Panc1 (cell line): ENCODE data around the gene TMEM271. TPM values are rescaled to one million over a fixed set of nuclear protein-coding genes. Genes with fewer than 3 reads are reported as not detected.

ENCODE experiments used
- ATAC-seq: fragments of 200-7000 bp; cut with Tn5 transposase; 2 replicates; pipeline ENCODE4 v1.9.1; 2020; ENCODE audit warnings: mild to moderate bottlenecking, moderate library complexity
- BruUV-seq: library from RNA; stranded (reverse); fragments of 400-500 nt; replicated peaks from 2 replicates; lab custom pipeline; 2021; lab: Mats Ljungman, UMichigan
- CTCF ChIA-PET: fragments of 300-600 bp; sonication (Branson Sonifier 250); formaldehyde crosslinking; loops from one replicate; lab custom pipeline; 2022; ENCODE audit warnings: antibody characterized with exemption; lab: Charles Lee
- POLR2A ChIA-PET: fragments of 300-600 bp; sonication (Branson Sonifier 250); formaldehyde crosslinking; loops from one replicate; lab custom pipeline; 2022; ENCODE audit warnings: antibody characterized with exemption; lab: Charles Lee
- DNase-seq: peaks from one replicate; pipeline ENCODE4 v3.0.0-alpha.2; 2010; ENCODE audit warnings: low read depth, low spot score
- H3K27ac ChIP-seq: 2 replicates; pipeline ENCODE4 v1.5.1; 2011; ENCODE audit warnings: mild to moderate bottlenecking, low read length, inconsistent platforms
- H3K27me3 ChIP-seq: fragments of 200-500 bp; sonication (Bioruptor generic); 2 replicates; pipeline ENCODE4 v1.6.0; 2014; ENCODE audit warnings: low read length, inconsistent platforms; ENCODE audit not compliant: control insufficient read depth, insufficient read depth
- H3K36me3 ChIP-seq: fragments of 200-500 bp; sonication (Bioruptor generic); 2 replicates; pipeline ENCODE4 v1.5.1; 2014; ENCODE audit warnings: inconsistent platforms, mild to moderate bottlenecking, low read length, moderate library complexity; ENCODE audit not compliant: control insufficient read depth, insufficient read depth
- H3K4me1 ChIP-seq: 2 replicates; pipeline ENCODE4 v1.5.1; 2011; ENCODE audit warnings: inconsistent platforms, mild to moderate bottlenecking, low read length, moderate library complexity; ENCODE audit not compliant: control insufficient read depth, insufficient read depth
- H3K4me3 ChIP-seq, 2 experiments: 2 replicates each; pipeline ENCODE4 v1.5.1; 2011 to 2012; ENCODE audit warnings: low read depth in 2 of 2, low read length in 2 of 2, mild to moderate bottlenecking in 2 of 2, inconsistent platforms in 1 of 2, moderate library complexity in 1 of 2
- H3K9me3 ChIP-seq: fragments of 200-500 bp; sonication (Bioruptor generic); 2 replicates; pipeline ENCODE4 v1.5.1; 2014; ENCODE audit warnings: low read depth, mild to moderate bottlenecking, inconsistent platforms, low read length, moderate library complexity; ENCODE audit not compliant: control insufficient read depth, insufficient read depth
- CTCF ChIP-seq: fragments of 450-650 bp; IDR thresholded peaks from 2 replicates; pipeline ENCODE4 v1.5.1; 2017; ENCODE audit warnings: mild to moderate bottlenecking
- POLR2AphosphoS5 ChIP-seq: IDR thresholded peaks from 2 replicates; pipeline ENCODE4 v1.6.1; 2012; ENCODE audit warnings: mild to moderate bottlenecking, low read depth, low read length, moderate library complexity
- SIN3A ChIP-seq: IDR thresholded peaks from 2 replicates; pipeline ENCODE4 v1.6.1; 2012; ENCODE audit warnings: low read depth, mild to moderate bottlenecking, low read length, moderate library complexity, borderline replicate concordance; ENCODE audit not compliant: insufficient read depth
- TCF7L2 ChIP-seq: IDR thresholded peaks from 2 replicates; pipeline ENCODE4 v1.6.1; 2011; ENCODE audit warnings: mild to moderate bottlenecking, low read depth, low read length, inconsistent platforms
- in situ Hi-C: cut with HindIII; loops from 2 replicates; pipeline ENCODE4 v1.10.0; 2016; ENCODE audit warnings: low sequenced_read_pairs, low pct_unique_long_range_greater_than_20kb
- intact Hi-C: fragments of 100-400 bp; cut with micrococcal nuclease; formaldehyde crosslinking; loops from one replicate; pipeline ENCODE4 v1.10.0; 2022; ENCODE audit not compliant: unreplicated experiment
- total RNA-seq: library from RNA; stranded (reverse); gene quantifications from one replicate; pipeline ENCODE4 v1.2.1, GENCODE V29; 2021; ENCODE audit not compliant: unreplicated experiment
- TF ChIP-seq, protein P1 (sequence below), 2 experiments: IDR thresholded peaks; 2 replicates each; pipeline ENCODE4 v1.6.1; 2011 to 2012; ENCODE audit warnings: low read depth in 2 of 2, control low read depth in 1 of 2, low read length in 1 of 2, mild to moderate bottlenecking in 1 of 2, moderate library complexity in 1 of 2; ENCODE audit not compliant: insufficient read depth in 1 of 2

TMEM271 gene
- total RNA-seq, 1 experiment from 2014 or later: not detected

GRCh38 chr4:613126-613525, 37.0 kb upstream of the TMEM271 start:
- Histone ChIP-seq H3K9me3 (no peaks in the 10 kb centered on the region), H3K4me1 (peaks cover 9% of the 10 kb centered on the region), H3K27me3 (no peaks in the 10 kb centered on the region), H3K4me3 (no peak overlapping the region), H3K27ac (no peak overlapping the region), H3K36me3 (no peaks in the 10 kb centered on the region)
- ATAC-seq: no peak
- ChIA-PET CTCF (no interaction called here), POLR2A (no interaction called here)
- no TSS peak for BruUV-seq
- in situ Hi-C loops (no loop called here), intact Hi-C loops (no loop called here)
- DNase-seq: no peak
- TF ChIP-seq POLR2AphosphoS5: no peak
- TF ChIP-seq, protein P1, sequence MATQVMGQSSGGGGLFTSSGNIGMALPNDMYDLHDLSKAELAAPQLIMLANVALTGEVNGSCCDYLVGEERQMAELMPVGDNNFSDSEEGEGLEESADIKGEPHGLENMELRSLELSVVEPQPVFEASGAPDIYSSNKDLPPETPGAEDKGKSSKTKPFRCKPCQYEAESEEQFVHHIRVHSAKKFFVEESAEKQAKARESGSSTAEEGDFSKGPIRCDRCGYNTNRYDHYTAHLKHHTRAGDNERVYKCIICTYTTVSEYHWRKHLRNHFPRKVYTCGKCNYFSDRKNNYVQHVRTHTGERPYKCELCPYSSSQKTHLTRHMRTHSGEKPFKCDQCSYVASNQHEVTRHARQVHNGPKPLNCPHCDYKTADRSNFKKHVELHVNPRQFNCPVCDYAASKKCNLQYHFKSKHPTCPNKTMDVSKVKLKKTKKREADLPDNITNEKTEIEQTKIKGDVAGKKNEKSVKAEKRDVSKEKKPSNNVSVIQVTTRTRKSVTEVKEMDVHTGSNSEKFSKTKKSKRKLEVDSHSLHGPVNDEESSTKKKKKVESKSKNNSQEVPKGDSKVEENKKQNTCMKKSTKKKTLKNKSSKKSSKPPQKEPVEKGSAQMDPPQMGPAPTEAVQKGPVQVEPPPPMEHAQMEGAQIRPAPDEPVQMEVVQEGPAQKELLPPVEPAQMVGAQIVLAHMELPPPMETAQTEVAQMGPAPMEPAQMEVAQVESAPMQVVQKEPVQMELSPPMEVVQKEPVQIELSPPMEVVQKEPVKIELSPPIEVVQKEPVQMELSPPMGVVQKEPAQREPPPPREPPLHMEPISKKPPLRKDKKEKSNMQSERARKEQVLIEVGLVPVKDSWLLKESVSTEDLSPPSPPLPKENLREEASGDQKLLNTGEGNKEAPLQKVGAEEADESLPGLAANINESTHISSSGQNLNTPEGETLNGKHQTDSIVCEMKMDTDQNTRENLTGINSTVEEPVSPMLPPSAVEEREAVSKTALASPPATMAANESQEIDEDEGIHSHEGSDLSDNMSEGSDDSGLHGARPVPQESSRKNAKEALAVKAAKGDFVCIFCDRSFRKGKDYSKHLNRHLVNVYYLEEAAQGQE (IDR thresholded peaks at IDR 0.05; ENCODE audit: insufficient read depth in 1 of 2, low read depth in 2 of 2, low read length in 1 of 2): no peak

DNA sequence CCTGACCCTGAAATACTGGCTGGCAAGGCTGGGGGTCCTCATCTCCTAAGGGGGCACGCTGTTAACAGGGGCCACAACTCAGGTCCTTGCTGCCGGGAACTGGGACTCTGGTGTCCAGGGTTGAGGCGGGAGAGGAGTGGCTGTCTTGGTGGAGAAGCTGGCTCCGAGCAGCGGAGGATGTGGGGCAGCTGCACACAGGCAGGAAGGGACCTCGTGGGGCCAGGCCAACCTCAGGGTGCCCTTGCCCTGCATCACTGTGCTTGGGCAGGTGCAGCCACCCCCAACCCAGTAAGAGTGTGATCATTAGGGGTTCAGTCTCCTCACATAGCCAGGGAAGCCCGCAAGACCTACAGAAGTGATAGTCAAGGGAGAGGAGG, 36.6 kb upstream of the TMEM271 start:
- Histone ChIP-seq H3K4me1 (peaks cover 9% of the 10 kb centered on the region), H3K27ac (no peak overlapping the region), H3K9me3 (no peaks in the 10 kb centered on the region), H3K27me3 (no peaks in the 10 kb centered on the region), H3K36me3 (no peaks in the 10 kb centered on the region), H3K4me3 (no peak overlapping the region)
- intact Hi-C loops (no loop called here), in situ Hi-C loops (no loop called here)
- DNase-seq (no peak), ATAC-seq (no peak)
- ChIA-PET POLR2A (no interaction called here), CTCF (no interaction called here)
- BruUV-seq: no TSS peak
- TF ChIP-seq POLR2AphosphoS5 (no peak), CTCF (no peak), SIN3A (no peak), TCF7L2 (no peak)
- TF ChIP-seq, protein P1 (IDR thresholded peaks at IDR 0.05; ENCODE audit: insufficient read depth in 1 of 2, low read depth in 2 of 2, low read length in 1 of 2): no peak
